ENCODE measurements around the gene ASIC3.
"Not testable (repeated sequence)": the region's sequence is repeated elsewhere in the genome, so short reads cannot be mapped to it uniquely, and the experiment has no call there.

The ASIC3 gene

DNA sequence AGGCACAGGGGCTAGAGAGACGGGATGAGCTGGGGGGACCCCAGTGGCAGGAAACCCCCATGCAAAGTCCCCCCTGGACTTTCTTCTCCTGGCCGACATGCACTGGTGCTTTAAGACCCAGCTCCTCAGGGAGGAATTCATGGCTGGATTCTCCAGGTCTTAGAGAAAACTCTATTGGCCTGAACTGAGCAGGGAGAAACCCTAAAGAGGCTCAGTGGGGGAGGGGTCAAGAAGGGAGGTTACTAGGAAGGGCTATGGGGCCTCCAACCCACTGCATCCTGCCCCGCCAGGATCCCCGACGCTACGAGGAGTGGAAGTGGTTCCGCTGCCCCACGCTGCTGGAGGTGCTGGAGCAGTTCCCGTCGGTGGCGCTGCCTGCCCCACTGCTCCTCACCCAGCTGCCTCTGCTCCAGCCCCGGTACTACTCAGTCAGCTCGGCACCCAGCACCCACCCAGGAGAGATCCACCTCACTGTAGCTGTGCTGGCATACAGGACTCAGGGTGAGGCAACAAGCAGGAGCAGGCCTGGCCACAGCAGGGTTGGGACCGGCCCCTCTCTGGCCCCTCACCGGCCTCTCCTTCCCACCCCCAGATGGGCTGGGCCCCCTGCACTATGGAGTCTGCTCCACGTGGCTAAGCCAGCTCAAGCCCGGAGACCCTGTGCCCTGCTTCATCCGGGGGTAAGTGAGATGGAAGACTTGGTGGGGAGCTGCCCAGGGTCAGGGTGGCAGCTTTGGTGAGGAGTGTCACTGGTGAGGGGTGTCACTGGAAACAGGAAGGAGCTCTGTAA lies 37.8 kb upstream of the ASIC3 start:
- H3K36me3 Mint-ChIP-seq (ENCODE audit: low read depth), result no peaks in the 10 kb centered on the region
- intact Hi-C loops (cut with micrococcal nuclease), result no loop called here
- H3K27ac Mint-ChIP-seq, result peak overlapping the region; percentile 52
- H3K9me3 Mint-ChIP-seq, result no peaks in the 10 kb centered on the region
- H3K4me1 Mint-ChIP-seq (ENCODE audit: low read depth), result peaks cover 48% of the 10 kb centered on the region
- H3K4me3 Mint-ChIP-seq, result no peak overlapping the region
- peaks cover 81% of the 10 kb centered on the region for H3K27me3 Mint-ChIP-seq

DNA sequence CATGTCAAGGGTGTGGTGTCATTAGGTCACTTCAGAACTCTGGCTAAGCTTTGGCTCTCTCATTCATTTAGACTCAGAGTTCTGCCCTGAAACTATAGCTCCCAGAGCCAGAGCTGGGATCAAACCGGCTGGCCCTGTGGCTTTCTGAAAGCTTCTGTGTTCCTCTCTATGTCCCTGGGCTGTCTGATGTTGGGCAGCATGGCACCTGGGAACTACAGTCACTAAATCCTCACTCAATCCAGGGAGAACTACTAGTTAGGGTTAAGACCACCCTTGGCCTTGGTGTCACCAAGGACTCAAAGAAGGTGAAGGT lies 37.3 kb upstream of the ASIC3 start:
- H3K4me1 Mint-ChIP-seq (ENCODE audit: low read depth), result peaks cover 50% of the 10 kb centered on the region
- intact Hi-C loops (cut with micrococcal nuclease), result no loop called here
- H3K4me3 Mint-ChIP-seq, result no peak overlapping the region

DNA sequence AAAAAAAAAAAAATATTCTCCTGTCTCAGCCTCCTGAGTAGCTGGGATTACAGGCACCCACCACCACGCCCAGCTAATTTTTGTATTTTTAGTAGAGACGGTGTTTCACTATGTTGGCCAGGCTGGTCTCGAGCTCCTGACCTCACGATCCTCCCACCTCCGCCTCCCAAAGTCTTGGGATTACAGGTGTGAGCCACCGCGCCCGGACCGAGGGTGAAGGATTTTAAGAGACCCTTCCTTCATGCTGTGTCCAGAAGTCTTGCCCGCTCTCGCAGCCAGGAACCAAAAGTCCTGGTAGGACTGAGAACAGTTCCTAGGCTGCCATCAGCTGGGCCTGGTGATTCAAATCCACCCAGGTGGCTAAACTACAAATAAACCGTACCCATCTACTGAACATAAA lies 36.7 kb upstream of the ASIC3 start:
- H3K9me3 Mint-ChIP-seq; H3K36me3 Mint-ChIP-seq (ENCODE audit: low read depth); intact Hi-C loops (cut with micrococcal nuclease); H3K4me3 Mint-ChIP-seq: not testable (repeated sequence)
- peak overlapping the region; percentile 37 for H3K27ac Mint-ChIP-seq
- peaks cover 89% of the 10 kb centered on the region for H3K27me3 Mint-ChIP-seq
- H3K4me1 Mint-ChIP-seq (ENCODE audit: low read depth), result peaks cover 50% of the 10 kb centered on the region

More for the DNA sequence above, 37.3 kb upstream of the ASIC3 start:
- peak overlapping the region; percentile 52 for H3K27ac Mint-ChIP-seq
- H3K27me3 Mint-ChIP-seq, result peaks cover 84% of the 10 kb centered on the region
- no peaks in the 10 kb centered on the region for H3K9me3 Mint-ChIP-seq
- H3K36me3 Mint-ChIP-seq (ENCODE audit: low read depth), result no peaks in the 10 kb centered on the region

GRCh38 chr7:151012031-151012692 lies 36.2 kb upstream of the ASIC3 start:
- peak overlapping the region; percentile 37 for H3K27ac Mint-ChIP-seq
- H3K27me3 Mint-ChIP-seq, result peaks cover 90% of the 10 kb centered on the region
- intact Hi-C loops (cut with micrococcal nuclease), result no loop called here
- no peaks in the 10 kb centered on the region for H3K36me3 Mint-ChIP-seq (ENCODE audit: low read depth)
- H3K4me3 Mint-ChIP-seq, result no peak overlapping the region
- peaks cover 50% of the 10 kb centered on the region for H3K4me1 Mint-ChIP-seq (ENCODE audit: low read depth)
- H3K9me3 Mint-ChIP-seq, result no peaks in the 10 kb centered on the region

DNA sequence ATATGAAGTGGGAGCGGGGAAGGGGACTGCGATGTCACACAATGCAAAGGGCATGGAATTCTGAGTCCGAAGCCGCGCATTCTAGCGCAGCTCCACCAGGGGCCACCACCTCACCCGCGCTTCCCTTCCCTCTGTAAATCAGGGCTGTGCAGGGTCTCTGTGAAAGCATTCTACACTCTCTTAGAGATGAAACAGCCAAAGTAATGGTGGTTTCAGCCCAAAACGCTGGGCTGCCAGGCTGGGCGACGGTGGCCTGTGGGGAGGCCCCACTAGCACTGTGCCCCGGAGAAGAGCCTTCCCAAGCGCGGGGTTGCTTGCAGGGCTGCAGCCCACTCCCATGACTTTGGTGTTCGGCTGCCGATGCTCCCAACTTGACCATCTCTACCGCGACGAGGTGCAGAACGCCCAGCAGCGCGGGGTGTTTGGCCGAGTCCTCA lies 35.4 kb upstream of the ASIC3 start:
- intact Hi-C loops (cut with micrococcal nuclease), result no loop called here
- peaks cover 90% of the 10 kb centered on the region for H3K27me3 Mint-ChIP-seq
- H3K4me1 Mint-ChIP-seq (ENCODE audit: low read depth), result peaks cover 50% of the 10 kb centered on the region
- no peaks in the 10 kb centered on the region for H3K9me3 Mint-ChIP-seq
- H3K4me3 Mint-ChIP-seq, result no peak overlapping the region
- no peak overlapping the region for H3K27ac Mint-ChIP-seq
- no peaks in the 10 kb centered on the region for H3K36me3 Mint-ChIP-seq (ENCODE audit: low read depth)

- Mint-ChIP-seq H3K4me3 (peak overlapping the region; percentile 69), H3K27me3 (peaks cover 90% of the 10 kb centered on the region), H3K27ac (no peak overlapping the region), H3K4me1 (ENCODE audit: low read depth) (peaks cover 51% of the 10 kb centered on the region), H3K9me3 (no peaks in the 10 kb centered on the region), H3K36me3 (ENCODE audit: low read depth) (no peaks in the 10 kb centered on the region)
- intact Hi-C loops (cut with micrococcal nuclease), result no loop called here
Measured at GRCh38 chr7:151013356-151013732, 35.0 kb upstream of the ASIC3 start.

GRCh38 chr7:151013733-151014497 lies 34.4 kb upstream of the ASIC3 start:
- intact Hi-C loops (cut with micrococcal nuclease), result no loop called here
- Mint-ChIP-seq H3K36me3 (ENCODE audit: low read depth) (no peaks in the 10 kb centered on the region), H3K27me3 (peaks cover 90% of the 10 kb centered on the region), H3K27ac (peak overlapping the region; percentile 26), H3K4me3 (peak overlapping the region; percentile 69), H3K9me3 (no peaks in the 10 kb centered on the region), H3K4me1 (ENCODE audit: low read depth) (peaks cover 57% of the 10 kb centered on the region)

DNA sequence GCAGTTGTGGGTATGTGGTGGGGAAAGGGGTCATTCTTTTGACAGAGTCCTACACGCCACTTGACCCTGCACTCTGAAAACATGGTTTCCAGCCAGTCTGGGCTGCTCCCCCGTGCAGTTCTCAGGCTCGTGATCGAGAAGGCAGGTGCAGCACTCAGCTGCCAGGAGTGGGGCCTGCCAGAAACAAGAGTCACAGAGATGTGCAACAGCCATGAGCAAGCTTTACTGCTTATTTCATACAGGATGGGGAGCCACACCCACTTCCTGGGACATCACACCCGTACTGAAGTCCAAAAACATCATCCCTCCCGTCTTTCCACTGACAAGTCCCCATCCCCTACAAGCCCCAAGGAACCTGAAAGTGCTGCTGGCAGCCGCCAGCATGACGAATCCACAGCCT lies 33.4 kb upstream of the ASIC3 start:
- H3K9me3 Mint-ChIP-seq, result no peaks in the 10 kb centered on the region
- H3K4me3 Mint-ChIP-seq, result no peak overlapping the region
- H3K4me1 Mint-ChIP-seq (ENCODE audit: low read depth), result peaks cover 64% of the 10 kb centered on the region
- no peaks in the 10 kb centered on the region for H3K36me3 Mint-ChIP-seq (ENCODE audit: low read depth)
- intact Hi-C loops (cut with micrococcal nuclease), result no loop called here
- H3K27me3 Mint-ChIP-seq, result peaks cover 91% of the 10 kb centered on the region
- no peak overlapping the region for H3K27ac Mint-ChIP-seq

DNA sequence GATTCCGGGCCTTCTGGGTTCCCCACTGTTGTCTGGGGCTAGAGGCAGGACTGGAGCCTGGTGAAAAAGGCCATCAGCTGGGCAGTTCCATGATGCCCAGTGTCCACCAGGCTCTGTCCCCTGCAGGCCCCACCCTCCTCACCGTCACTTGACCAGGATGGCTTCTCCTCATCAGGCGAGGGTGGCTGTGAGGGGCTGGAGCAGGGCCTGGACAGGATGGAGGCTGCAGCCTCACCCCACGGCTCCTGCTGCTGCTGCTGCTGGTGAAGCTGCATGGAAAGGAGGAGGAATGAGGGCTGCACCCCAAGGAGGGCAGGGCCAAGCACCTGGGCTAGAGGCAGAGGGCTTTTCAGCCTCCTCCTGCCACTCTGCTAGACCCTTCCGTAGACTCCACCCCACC lies 32.4 kb upstream of the ASIC3 start:
- H3K9me3 Mint-ChIP-seq, result no peaks in the 10 kb centered on the region
- no peaks in the 10 kb centered on the region for H3K36me3 Mint-ChIP-seq (ENCODE audit: low read depth)
- no peak overlapping the region for H3K4me3 Mint-ChIP-seq
- no peak overlapping the region for H3K27ac Mint-ChIP-seq
- peaks cover 54% of the 10 kb centered on the region for H3K4me1 Mint-ChIP-seq (ENCODE audit: low read depth)
- intact Hi-C loops (cut with micrococcal nuclease), result no loop called here
- H3K27me3 Mint-ChIP-seq, result peaks cover 91% of the 10 kb centered on the region

DNA sequence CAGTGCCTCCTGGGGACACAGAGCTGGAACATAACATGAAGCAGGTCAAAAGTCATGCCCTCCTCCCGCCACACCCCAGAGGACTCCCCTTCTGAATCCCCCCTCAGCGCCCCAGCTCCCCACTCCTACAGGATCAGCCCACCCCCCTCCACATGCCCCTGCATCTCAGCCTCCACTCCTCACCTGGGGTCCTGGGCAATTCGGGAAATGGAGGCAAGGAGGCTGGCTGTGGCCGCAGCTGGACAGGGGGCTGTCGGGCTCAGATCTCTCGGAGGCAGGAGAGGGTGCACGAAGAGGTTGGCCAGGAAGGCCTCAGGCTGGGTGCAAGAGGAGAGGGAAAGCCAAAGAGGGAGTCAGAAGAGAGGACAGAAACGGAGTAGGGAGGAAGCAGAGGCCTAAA lies 31.8 kb upstream of the ASIC3 start:
- H3K27me3 Mint-ChIP-seq, result peaks cover 94% of the 10 kb centered on the region
- H3K27ac Mint-ChIP-seq, result no peak overlapping the region
- H3K36me3 Mint-ChIP-seq (ENCODE audit: low read depth), result no peaks in the 10 kb centered on the region
- H3K4me3 Mint-ChIP-seq, result no peak overlapping the region
- peaks cover 51% of the 10 kb centered on the region for H3K4me1 Mint-ChIP-seq (ENCODE audit: low read depth)
- intact Hi-C loops (cut with micrococcal nuclease), result no loop called here
- H3K9me3 Mint-ChIP-seq, result no peaks in the 10 kb centered on the region

DNA sequence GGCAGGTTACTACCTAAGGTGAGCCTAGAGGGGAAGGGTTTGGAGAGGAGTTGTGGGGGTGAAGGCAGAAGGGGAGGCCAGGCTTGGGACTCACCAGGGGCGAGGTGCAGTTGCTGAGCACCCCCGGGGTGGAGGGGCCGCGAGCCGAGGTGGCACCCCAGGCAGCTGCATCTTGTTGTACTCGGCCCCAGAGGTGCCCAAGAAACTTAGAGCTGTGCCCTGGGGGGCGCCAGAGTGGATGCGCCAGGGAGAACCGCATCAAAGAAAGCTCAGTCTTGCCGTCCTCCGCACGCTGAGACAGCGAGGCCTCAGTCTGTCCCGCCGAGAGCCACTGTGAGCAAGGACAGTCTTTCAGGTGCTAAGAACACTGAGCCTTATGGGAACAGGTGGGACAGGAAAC lies 31.4 kb upstream of the ASIC3 start:
- H3K27ac Mint-ChIP-seq, result no peak overlapping the region
- H3K9me3 Mint-ChIP-seq, result no peaks in the 10 kb centered on the region
- peaks cover 94% of the 10 kb centered on the region for H3K27me3 Mint-ChIP-seq
- H3K36me3 Mint-ChIP-seq (ENCODE audit: low read depth), result no peaks in the 10 kb centered on the region
- peaks cover 51% of the 10 kb centered on the region for H3K4me1 Mint-ChIP-seq (ENCODE audit: low read depth)
- H3K4me3 Mint-ChIP-seq, result no peak overlapping the region
- intact Hi-C loops (cut with micrococcal nuclease), result no loop called here

GRCh38 chr7:151017370-151017952 lies 30.9 kb upstream of the ASIC3 start:
- Mint-ChIP-seq H3K36me3 (ENCODE audit: low read depth) (no peaks in the 10 kb centered on the region), H3K27ac (peak overlapping the region; percentile 50), H3K4me3 (peak overlapping the region; percentile 65), H3K4me1 (ENCODE audit: low read depth) (peaks cover 46% of the 10 kb centered on the region), H3K27me3 (peaks cover 89% of the 10 kb centered on the region), H3K9me3 (no peaks in the 10 kb centered on the region)
- intact Hi-C loops (cut with micrococcal nuclease), result no loop called here

- intact Hi-C loops (cut with micrococcal nuclease), result no loop called here
- Mint-ChIP-seq H3K27ac (peak overlapping the region; percentile 50), H3K4me3 (peak overlapping the region; percentile 65), H3K27me3 (peaks cover 85% of the 10 kb centered on the region), H3K4me1 (ENCODE audit: low read depth) (peaks cover 42% of the 10 kb centered on the region), H3K9me3 (no peaks in the 10 kb centered on the region), H3K36me3 (ENCODE audit: low read depth) (no peaks in the 10 kb centered on the region)
Measured at GRCh38 chr7:151017953-151018420, 30.3 kb upstream of the ASIC3 start.

Data from dendritic cell treated with granulocyte-macrophage colony-stimulating factor and Interleukin-4, amounts not matched to agents 40 ng/mL and 50 ng/mL, for 4 days (primary cell).